Aorta (tissue), 5 donors: ENCODE measurements around the gene CCDC182. TPM values are rescaled to one million over a fixed set of nuclear protein-coding genes. Genes with fewer than 3 reads are reported as not detected.

Source experiments
- ATAC-seq: fragments of 200-7000 bp; cut with Tn5 transposase; one replicate; pipeline ENCODE4 v1.9.1; 2022; ENCODE audit warnings: moderate library complexity; ENCODE audit not compliant: low FRiP score
- DNase-seq, 2 donors: peaks; one replicate each; pipeline ENCODE4 v3.0.0-alpha.2; 2020
- H3K27ac ChIP-seq, 2 donors: one replicate each; pipeline ENCODE4 v1.5.1; 2013; ENCODE audit warnings: low read length in 2 of 2, mild to moderate bottlenecking in 2 of 2, moderate library complexity in 2 of 2, control low read depth in 1 of 2, inconsistent platforms in 1 of 2, low read depth in 1 of 2
- H3K27me3 ChIP-seq, 2 donors: one replicate each; pipeline ENCODE4 v1.6.1; 2013; ENCODE audit warnings: control low read depth in 1 of 2, low read length in 1 of 2, mild to moderate bottlenecking in 1 of 2, moderate library complexity in 1 of 2; ENCODE audit not compliant: insufficient read depth in 2 of 2, control insufficient read depth in 1 of 2
- H3K36me3 ChIP-seq, 2 donors: one replicate each; pipeline ENCODE4 v1.6.1; 2013; ENCODE audit warnings: control low read depth in 1 of 2, low read length in 1 of 2, mild to moderate bottlenecking in 1 of 2; ENCODE audit not compliant: insufficient read depth in 2 of 2, control insufficient read depth in 1 of 2
- H3K4me1 ChIP-seq, 2 donors: one replicate each; pipeline ENCODE4 v1.6.1; 2013; ENCODE audit warnings: low read length in 2 of 2, control low read depth in 1 of 2, mild to moderate bottlenecking in 1 of 2, moderate library complexity in 1 of 2; ENCODE audit not compliant: insufficient read depth in 2 of 2, control insufficient read depth in 1 of 2
- H3K4me3 ChIP-seq, 2 donors: one replicate each; pipeline ENCODE4 v1.5.1; 2013; ENCODE audit warnings: low read length in 2 of 2, control low read depth in 1 of 2, mild to moderate bottlenecking in 1 of 2
- H3K9me3 ChIP-seq: one replicate; pipeline ENCODE4 v1.6.1; 2013; ENCODE audit warnings: mild to moderate bottlenecking, low read length; ENCODE audit not compliant: control insufficient read depth
- WGBS, 2 donors: extraction: QIAGEN DNeasy Blood & Tissue Kit; methylation state at CpG; one replicate each; pipeline ENCODE4 v1.1.7; 2013; 5-methylcytosine and 5-hydroxymethylcytosine counted together
- intact Hi-C, 2 donors: fragments of 100-400 bp; cut with DNase I; formaldehyde crosslinking; loops; one replicate each; pipeline versions ENCODE4 v1.14.2 to v1.15.0; 2022
- polyA plus RNA-seq, 2 donors: library from polyadenylated mRNA; stranded (reverse); fragments of 200-250 nt; gene quantifications; one replicate each; pipeline ENCODE4 v1.2.3, GENCODE V29; 2013
- total RNA-seq, 2 donors: library from RNA; stranded (reverse); fragmentation: NEBNext Ultra II Directional; extraction: Animal tissue kit (Norgen Biotek cat#: 25700); gene quantifications; one replicate each; pipeline ENCODE4 v1.2.1, GENCODE V29; 2021
- donor health status: healthy with polysubstance abuse.
- donor health status: Bipolar disorder and iron deficiency.
- donor health status: DM: no; HTN: no; CAD: no.
- donor health status: DM: no; HTN: no; CAD: no.
- donor health status: DM: yes; HTN: yes; CAD: no.

The CCDC182 gene
- total and polyA plus RNA-seq, 4 donors = not detected

DNA sequence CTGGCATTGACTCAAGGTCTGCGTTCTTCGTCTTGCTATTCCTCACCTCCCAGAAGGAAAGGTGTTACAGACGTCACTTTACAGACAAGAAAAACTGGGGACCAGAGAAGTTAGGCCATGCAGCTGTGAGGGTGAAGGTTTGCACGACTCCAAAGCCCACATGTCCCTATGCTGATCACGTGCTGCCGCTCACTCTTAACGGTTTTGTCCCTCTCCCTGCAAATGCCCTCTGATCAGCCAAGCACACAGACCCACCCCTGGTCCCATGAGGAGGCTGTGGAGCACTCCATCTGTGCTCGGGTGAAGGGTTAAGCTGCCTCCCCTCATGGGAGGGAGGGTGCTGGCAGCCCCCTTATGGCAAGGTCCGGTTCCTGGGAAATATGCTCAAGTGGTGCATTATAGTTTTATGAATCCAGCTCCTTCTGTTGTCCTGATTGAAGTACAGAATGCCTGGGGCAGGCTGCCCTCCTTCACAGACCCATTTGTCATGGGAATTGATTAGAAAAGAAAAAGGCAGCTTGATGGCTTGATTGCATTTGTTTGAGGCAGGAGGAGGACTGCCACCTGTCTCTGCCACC is 18.8 kb downstream of the CCDC182 start:
- no peak for ATAC-seq
- DNase-seq = no peak
- Histone ChIP-seq H3K4me3 (no peak overlapping the region), H3K9me3 (no peaks in the 10 kb centered on the region), H3K27ac (no peak overlapping the region), H3K4me1 (no peaks in the 10 kb centered on the region), H3K36me3 (no peaks in the 10 kb centered on the region), H3K27me3 (no peaks in the 10 kb centered on the region)
- intact Hi-C loops = no loop called here
- 71 to 73% methylated on average over 9 of the region's 9 CpGs for WGBS, 2 donors

DNA sequence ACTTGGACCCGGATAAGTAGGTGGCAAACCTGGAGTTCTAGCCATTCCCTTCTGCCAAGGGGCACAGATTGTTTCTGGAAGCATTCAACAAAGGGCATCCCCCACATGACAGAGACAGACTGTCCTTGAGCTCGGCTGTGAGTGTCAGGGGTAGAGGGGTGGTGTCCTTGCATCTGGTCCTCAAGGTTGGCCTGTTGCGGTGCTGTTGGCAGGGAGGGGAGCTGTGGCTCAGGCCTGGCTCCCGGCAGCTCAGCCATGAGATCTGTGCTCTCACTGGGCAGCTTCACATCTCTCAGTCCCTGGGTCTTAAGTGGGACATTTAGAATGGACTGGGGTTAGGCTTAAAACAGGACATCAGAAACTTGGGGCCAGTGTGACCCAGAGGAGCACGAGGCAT is 20.4 kb downstream of the CCDC182 start:
- intact Hi-C loops = no loop called here
- no peaks in the 10 kb centered on the region for H3K36me3 ChIP-seq
- no peak overlapping the region for H3K27ac ChIP-seq
- no peaks in the 10 kb centered on the region for H3K4me1 ChIP-seq
- H3K4me3 ChIP-seq = no peak overlapping the region
- no peaks in the 10 kb centered on the region for H3K9me3 ChIP-seq
- ATAC-seq (no peak), DNase-seq (no peak)
- 94 to 95% methylated on average over 5 of the region's 5 CpGs for WGBS, 2 donors
- H3K27me3 ChIP-seq = no peaks in the 10 kb centered on the region

DNA sequence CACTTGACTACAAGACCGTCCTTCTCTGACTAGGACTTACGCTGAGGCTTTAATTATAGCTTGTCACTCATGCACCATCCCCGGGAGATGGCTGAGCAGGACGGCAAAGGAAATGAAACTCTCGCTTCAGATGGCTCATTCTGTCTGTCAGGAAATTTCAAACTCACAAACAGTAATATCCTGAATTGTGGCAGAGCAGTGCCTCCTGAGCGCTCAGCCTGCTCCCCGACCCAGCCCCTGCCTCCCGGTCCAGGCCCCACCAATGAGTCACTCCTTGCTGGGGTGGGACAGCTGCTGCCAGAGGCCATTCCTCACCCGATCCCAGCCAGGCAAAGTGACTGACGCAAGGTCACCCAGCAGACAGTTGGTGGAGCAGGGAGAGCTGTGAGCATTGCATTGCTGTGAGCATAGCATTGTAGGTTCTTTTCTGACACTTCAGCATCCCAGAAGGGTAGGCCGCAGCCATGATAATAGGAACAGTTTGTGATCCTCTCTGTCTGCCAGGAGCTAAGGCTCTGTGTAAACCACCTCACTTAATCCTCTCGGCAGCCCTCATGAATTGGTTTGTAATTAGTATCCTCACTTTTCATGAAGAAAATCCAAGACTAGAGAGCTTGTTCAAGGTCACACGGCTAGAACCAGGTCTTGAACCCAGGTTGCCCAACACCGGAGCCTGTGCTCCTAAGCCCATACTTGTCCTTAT is 20.9 kb downstream of the CCDC182 start:
- H3K27me3 ChIP-seq = no peaks in the 10 kb centered on the region
- ATAC-seq (no peak), DNase-seq (no peak)
- H3K4me1 ChIP-seq = no peaks in the 10 kb centered on the region
- 73 to 79% methylated on average over 14 of the region's 14 CpGs for WGBS, 2 donors
- intact Hi-C loops = no loop called here
- H3K4me3 ChIP-seq = no peak overlapping the region
- H3K9me3 ChIP-seq = no peaks in the 10 kb centered on the region
- H3K27ac ChIP-seq = no peak overlapping the region
- H3K36me3 ChIP-seq = no peaks in the 10 kb centered on the region

DNA sequence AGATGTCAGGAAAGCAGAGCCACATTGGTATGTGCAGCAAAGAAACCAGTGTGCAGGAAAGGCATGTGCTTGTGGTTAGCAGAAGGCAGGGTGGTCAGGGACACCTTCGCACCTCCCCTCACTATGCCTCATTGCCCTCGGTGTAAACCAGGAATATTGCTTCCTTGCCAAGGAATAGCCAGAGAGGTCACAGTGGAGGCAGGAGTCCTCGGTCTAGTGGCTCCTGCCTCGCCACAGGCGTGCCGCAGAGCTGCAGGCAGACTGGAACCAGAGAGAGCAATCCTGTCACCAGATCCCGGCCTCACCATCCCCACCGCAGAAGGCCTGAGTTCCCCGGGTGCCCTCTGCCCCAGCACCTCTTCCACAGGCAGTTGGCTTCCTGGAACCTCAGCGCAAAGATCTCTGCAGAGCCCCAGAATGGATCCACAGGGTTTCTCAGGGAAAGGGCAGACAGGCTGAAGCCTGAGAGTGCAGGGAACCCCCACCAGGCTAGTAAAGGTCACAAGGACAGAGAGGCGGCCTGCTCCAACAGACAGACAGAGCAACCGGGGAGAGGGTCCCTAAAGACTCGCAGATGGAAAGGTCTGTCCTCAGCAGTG is 21.6 kb downstream of the CCDC182 start:
- Histone ChIP-seq H3K9me3 (no peaks in the 10 kb centered on the region), H3K27me3 (no peaks in the 10 kb centered on the region), H3K4me3 (no peak overlapping the region), H3K36me3 (no peaks in the 10 kb centered on the region), H3K27ac (no peak overlapping the region), H3K4me1 (no peaks in the 10 kb centered on the region)
- ATAC-seq (no peak), DNase-seq (no peak)
- 75 to 83% methylated on average over 13 of the region's 13 CpGs for WGBS, 2 donors
- intact Hi-C loops = no loop called here

DNA sequence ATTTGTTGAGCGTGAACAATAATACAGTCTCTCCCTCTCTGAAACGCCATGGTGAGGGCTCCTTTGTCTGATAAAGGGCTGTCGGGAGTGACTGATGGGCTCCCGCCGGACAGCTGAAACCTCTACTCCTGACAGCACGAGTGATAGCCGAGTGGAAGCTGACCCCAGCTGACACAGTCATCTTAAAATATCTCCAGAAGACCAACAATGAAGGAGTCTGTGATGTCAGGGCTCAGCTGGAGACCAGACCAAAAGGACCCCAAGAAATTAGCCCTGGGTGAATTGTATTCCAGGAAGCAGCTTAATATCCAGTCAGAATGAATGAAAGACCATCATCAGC is 22.4 kb downstream of the CCDC182 start:
- no peak for DNase-seq
- no peaks in the 10 kb centered on the region for H3K9me3 ChIP-seq
- no peaks in the 10 kb centered on the region for H3K27me3 ChIP-seq
- H3K4me3 ChIP-seq = no peak overlapping the region
- intact Hi-C loops = no loop called here
- H3K27ac ChIP-seq = no peak overlapping the region
- H3K36me3 ChIP-seq = no peaks in the 10 kb centered on the region
- no peaks in the 10 kb centered on the region for H3K4me1 ChIP-seq
- 61 to 65% methylated on average over 7 of the region's 7 CpGs for WGBS, 2 donors
- ATAC-seq = no peak

DNA sequence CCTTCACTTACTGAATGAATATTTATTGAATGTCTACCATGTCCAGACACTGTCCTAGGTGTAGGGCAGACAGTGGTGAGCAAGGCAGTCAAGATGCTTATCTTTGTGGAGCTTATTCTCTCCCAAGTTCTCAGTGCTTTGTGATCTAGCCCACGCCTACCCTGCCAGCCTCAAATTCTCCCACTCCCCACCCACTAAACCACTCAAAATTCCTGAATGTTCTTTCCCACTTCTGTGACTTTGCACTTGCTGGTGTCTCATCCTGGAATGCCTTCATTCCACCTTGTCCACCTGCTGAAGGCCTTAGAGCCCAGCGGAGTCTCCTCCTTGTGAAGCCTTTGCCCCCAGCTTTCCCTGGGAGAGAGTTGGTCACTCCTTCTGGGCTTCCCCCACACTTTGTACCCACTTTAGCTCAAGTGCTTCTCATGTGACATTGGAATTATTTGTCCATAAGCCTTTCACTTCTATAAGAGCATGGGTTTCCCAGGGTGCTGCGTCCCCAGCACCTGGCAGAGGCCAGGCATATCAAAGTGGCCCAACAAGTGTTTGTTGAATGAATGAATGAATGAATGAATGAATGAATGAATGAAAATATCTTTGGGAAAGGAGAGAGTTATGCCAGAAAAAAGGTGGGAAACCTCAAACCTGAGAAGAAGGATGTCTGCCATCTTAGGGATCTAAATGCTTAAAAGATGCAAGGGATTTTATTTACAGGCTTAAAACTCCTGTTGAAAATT is 23.0 kb downstream of the CCDC182 start:
- WGBS, 2 donors = 89 to 93% methylated on average over 3 of the region's 3 CpGs
- ATAC-seq = no peak

DNA sequence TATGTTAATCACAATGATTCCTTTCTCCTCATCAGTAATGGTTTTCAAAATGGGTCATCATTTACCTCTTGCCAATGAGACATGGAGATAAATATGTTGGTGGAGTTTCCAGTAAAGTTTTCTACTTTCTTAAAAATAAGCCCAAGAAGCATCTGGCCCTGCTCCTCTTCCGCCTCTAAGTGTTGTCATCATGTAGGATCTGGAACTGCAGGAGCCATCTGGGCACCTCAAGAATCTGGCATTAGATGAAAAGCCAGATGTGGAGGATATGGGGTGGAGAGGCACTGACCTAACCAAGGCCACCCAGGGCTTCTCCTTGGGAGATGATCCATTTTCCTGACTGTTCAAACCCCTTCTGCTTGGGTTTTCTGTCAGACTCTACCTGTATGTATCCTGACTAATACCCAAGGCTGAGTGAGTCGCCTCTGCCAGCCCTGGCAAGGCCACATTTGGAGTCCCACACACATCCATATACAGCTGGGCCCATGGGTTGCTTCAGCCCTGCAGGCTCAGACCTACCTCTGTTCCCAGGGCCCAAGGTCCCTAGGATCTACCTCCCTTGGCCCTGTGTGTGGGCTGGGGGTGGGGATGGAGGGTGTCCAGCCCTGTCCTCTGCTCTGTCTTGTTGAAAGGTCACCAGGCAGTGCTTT is 24.6 kb downstream of the CCDC182 start:
- DNase-seq (no peak), ATAC-seq (peak; percentile 28)
- Histone ChIP-seq H3K9me3 (no peaks in the 10 kb centered on the region), H3K4me3 (no peak overlapping the region), H3K4me1 (no peaks in the 10 kb centered on the region), H3K27ac (no peak overlapping the region), H3K36me3 (no peaks in the 10 kb centered on the region), H3K27me3 (peaks cover 0 to 3% of the 10 kb centered on the region in 2 donors)
- 88 to 92% methylated on average over 2 of the region's 2 CpGs for WGBS, 2 donors
- intact Hi-C loops = no loop called here

More for the DNA sequence above, 23.0 kb downstream of the CCDC182 start:
- intact Hi-C loops = no loop called here
- peaks cover 0 to 2% of the 10 kb centered on the region in 2 donors for H3K27me3 ChIP-seq
- no peak for DNase-seq
- no peaks in the 10 kb centered on the region for H3K36me3 ChIP-seq
- H3K4me1 ChIP-seq = no peaks in the 10 kb centered on the region
- H3K4me3 ChIP-seq = no peak overlapping the region
- H3K9me3 ChIP-seq = no peaks in the 10 kb centered on the region
- H3K27ac ChIP-seq = no peak overlapping the region

DNA sequence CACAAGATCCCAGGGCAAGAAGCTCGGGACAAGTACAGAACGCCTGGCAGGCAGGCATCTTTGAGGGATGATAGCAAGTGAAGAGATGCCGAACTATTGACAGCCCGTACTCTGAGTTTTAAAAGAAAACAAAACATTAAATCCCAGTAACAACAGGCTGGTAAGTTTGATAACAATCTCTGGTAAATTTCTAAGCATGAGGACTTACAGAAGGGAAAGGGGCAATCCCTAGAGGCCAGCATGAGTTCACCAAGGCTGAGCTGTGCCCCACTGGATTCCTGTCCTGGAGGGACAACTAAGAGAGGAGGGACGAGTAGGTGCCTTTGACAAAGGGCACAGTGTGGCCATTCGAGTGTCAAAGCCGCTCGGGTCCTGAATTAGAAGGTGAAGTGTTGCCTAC is 26.2 kb downstream of the CCDC182 start:
- no peak overlapping the region for H3K27ac ChIP-seq
- H3K4me1 ChIP-seq = no peaks in the 10 kb centered on the region
- no peak overlapping the region for H3K4me3 ChIP-seq
- intact Hi-C loops = no loop called here
- H3K27me3 ChIP-seq = peaks cover 0 to 3% of the 10 kb centered on the region in 2 donors
- no peaks in the 10 kb centered on the region for H3K36me3 ChIP-seq
- DNase-seq (no peak), ATAC-seq (no peak)
- 59 to 65% methylated on average over 8 of the region's 8 CpGs for WGBS, 2 donors
- no peaks in the 10 kb centered on the region for H3K9me3 ChIP-seq
